ENCODE data around the gene TMTC1. TPM values are rescaled to one million over a fixed set of nuclear protein-coding genes. Genes with fewer than 3 reads are reported as not detected.
A peak's percentile ranks its signal among the peaks of the same experiment; 100 is the strongest.

Gene TMTC1
- total and polyA plus RNA-seq, 5 donors from 2014 or later, result not detected

GRCh38 chr12:29735604-29736003 is 48.1 kb downstream of the TMTC1 start:
- DNase-seq (no peak), ATAC-seq (ENCODE audit: low read depth in 2 of 2) (no peak)
- Mint-ChIP-seq H3K9me3 (peaks cover 0 to 2% (median 0%) of the 10 kb centered on the region in 7 donors), H3K27me3 (no peaks in the 10 kb centered on the region), H3K36me3 (no peaks in the 10 kb centered on the region), H3K27ac (no peak overlapping the region), H3K4me1 (no peaks in the 10 kb centered on the region), H3K4me3 (no peak overlapping the region)
- Histone ChIP-seq H3K9me3 (ENCODE audit: control insufficient read depth in 2 of 2, low read length in 2 of 2) (no peaks in the 10 kb centered on the region), H3K36me3 (ENCODE audit: control insufficient read depth, insufficient read depth, low read length) (no peaks in the 10 kb centered on the region), H3K4me3 (ENCODE audit: low read depth, low read length) (no peak overlapping the region), H3K27me3 (ENCODE audit: control insufficient read depth, insufficient read depth, low read length) (no peaks in the 10 kb centered on the region), H3K4me1 (ENCODE audit: control insufficient read depth, insufficient read depth, low read length, poor library complexity, severe bottlenecking) (no peaks in the 10 kb centered on the region), H3K27ac (ENCODE audit: insufficient read depth, low read length, poor library complexity, severe bottlenecking) (no peak overlapping the region)

DNA sequence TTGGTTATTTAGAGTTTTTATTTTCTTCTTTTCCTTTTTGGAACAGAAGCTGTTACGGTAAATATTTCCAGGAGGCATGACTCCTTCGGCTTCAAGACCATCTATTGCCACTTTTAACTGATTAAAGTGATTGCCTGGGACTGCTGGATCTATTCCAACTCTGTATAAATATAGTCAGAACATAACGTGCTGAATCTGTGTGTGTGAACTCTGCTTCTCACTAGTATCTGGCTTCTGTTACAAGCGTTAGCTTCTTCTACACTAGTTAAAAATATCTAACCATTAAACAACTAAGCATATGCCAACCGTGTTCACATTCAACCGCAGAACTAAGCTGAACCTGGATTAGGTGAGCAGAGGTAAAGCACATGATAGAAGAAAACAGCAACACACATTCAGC is 49.0 kb downstream of the TMTC1 start:
- Mint-ChIP-seq H3K4me3 (no peak overlapping the region), H3K4me1 (no peaks in the 10 kb centered on the region), H3K9me3 (peaks cover 0 to 2% (median 0%) of the 10 kb centered on the region in 7 donors), H3K27me3 (no peaks in the 10 kb centered on the region), H3K36me3 (no peaks in the 10 kb centered on the region), H3K27ac (no peak overlapping the region)
- Histone ChIP-seq H3K27me3 (ENCODE audit: control insufficient read depth, insufficient read depth, low read length) (no peaks in the 10 kb centered on the region), H3K9me3 (ENCODE audit: control insufficient read depth in 2 of 2, low read length in 2 of 2) (no peaks in the 10 kb centered on the region), H3K4me1 (ENCODE audit: control insufficient read depth, insufficient read depth, low read length, poor library complexity, severe bottlenecking) (no peaks in the 10 kb centered on the region), H3K27ac (ENCODE audit: insufficient read depth, low read length, poor library complexity, severe bottlenecking) (no peak overlapping the region), H3K4me3 (ENCODE audit: low read depth, low read length) (no peak overlapping the region), H3K36me3 (ENCODE audit: control insufficient read depth, insufficient read depth, low read length) (no peaks in the 10 kb centered on the region)
- DNase-seq (no peak), ATAC-seq (ENCODE audit: low read depth in 2 of 2) (no peak)

GRCh38 chr12:29734305-29734704 is 49.4 kb downstream of the TMTC1 start:
- no peaks in the 10 kb centered on the region for H3K36me3 ChIP-seq (ENCODE audit: control insufficient read depth, insufficient read depth, low read length)
- no peaks in the 10 kb centered on the region for H3K27me3 Mint-ChIP-seq
- no peaks in the 10 kb centered on the region for H3K4me1 Mint-ChIP-seq
- H3K27me3 ChIP-seq (ENCODE audit: control insufficient read depth, insufficient read depth, low read length), result no peaks in the 10 kb centered on the region
- H3K27ac ChIP-seq (ENCODE audit: insufficient read depth, low read length, poor library complexity, severe bottlenecking), result no peak overlapping the region
- no peak for DNase-seq
- H3K36me3 Mint-ChIP-seq, result no peaks in the 10 kb centered on the region
- no peak overlapping the region for H3K4me3 Mint-ChIP-seq
- H3K4me1 ChIP-seq (ENCODE audit: control insufficient read depth, insufficient read depth, low read length, poor library complexity, severe bottlenecking), result no peaks in the 10 kb centered on the region
- H3K27ac Mint-ChIP-seq, result no peak overlapping the region
- no peak for ATAC-seq (ENCODE audit: low read depth in 2 of 2)
- no peaks in the 10 kb centered on the region for H3K9me3 ChIP-seq (ENCODE audit: control insufficient read depth in 2 of 2, low read length in 2 of 2)
- no peak overlapping the region for H3K4me3 ChIP-seq (ENCODE audit: low read depth, low read length)
- peaks cover 0 to 2% (median 0%) of the 10 kb centered on the region in 7 donors for H3K9me3 Mint-ChIP-seq

DNA sequence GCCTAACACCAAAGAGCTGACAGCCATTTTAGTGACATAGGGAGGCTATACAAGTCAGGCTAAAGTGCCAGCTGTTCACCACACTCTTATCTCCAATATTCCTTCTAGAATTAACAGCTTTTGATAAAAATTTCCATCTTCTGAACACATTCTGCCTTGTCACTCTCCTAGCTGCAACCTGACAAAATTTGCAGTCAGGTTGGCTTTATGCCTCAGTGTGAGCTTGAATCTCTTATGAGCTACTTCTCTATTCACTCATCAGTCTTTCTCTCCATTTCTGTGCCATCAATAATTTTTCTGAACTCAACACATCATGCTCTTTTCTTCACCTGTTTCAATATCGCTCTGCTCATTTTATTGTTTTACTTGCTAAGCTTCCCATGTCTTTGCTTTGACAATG is 50.2 kb downstream of the TMTC1 start:
- no peak for DNase-seq
- no peak overlapping the region for H3K4me3 ChIP-seq (ENCODE audit: low read depth, low read length)
- no peaks in the 10 kb centered on the region for H3K27me3 ChIP-seq (ENCODE audit: control insufficient read depth, insufficient read depth, low read length)
- no peaks in the 10 kb centered on the region for H3K9me3 ChIP-seq (ENCODE audit: control insufficient read depth in 2 of 2, low read length in 2 of 2)
- Mint-ChIP-seq H3K27me3 (no peaks in the 10 kb centered on the region), H3K9me3 (no peaks in the 10 kb centered on the region), H3K36me3 (no peaks in the 10 kb centered on the region), H3K27ac (no peak overlapping the region), H3K4me1 (no peaks in the 10 kb centered on the region), H3K4me3 (no peak overlapping the region)
- no peaks in the 10 kb centered on the region for H3K36me3 ChIP-seq (ENCODE audit: control insufficient read depth, insufficient read depth, low read length)
- no peak overlapping the region for H3K27ac ChIP-seq (ENCODE audit: insufficient read depth, low read length, poor library complexity, severe bottlenecking)
- no peaks in the 10 kb centered on the region for H3K4me1 ChIP-seq (ENCODE audit: control insufficient read depth, insufficient read depth, low read length, poor library complexity, severe bottlenecking)
- no peak for ATAC-seq (ENCODE audit: low read depth in 2 of 2)

DNA sequence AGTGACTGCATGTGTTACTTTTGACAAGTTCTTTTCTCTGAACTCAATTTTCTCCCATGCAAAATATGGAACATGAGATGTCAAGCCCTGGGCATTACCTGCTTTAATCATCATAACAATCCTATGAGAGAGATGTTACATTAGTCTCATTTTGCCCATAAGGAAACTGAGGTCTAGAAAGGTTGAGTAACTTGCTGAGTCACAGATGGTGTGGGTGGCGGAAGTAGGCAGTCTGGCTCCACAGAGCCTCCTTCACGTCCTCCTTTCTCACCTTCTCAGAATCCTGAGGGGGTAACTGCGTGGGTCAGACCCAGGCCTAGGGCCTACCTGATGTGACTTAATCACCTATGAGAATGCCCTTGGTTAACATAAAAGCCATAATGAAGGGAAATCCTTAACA is 50.7 kb downstream of the TMTC1 start:
- no peaks in the 10 kb centered on the region for H3K27me3 ChIP-seq (ENCODE audit: control insufficient read depth, insufficient read depth, low read length)
- Mint-ChIP-seq H3K36me3 (no peaks in the 10 kb centered on the region), H3K27ac (no peak overlapping the region), H3K4me1 (no peaks in the 10 kb centered on the region), H3K9me3 (no peaks in the 10 kb centered on the region), H3K4me3 (no peak overlapping the region), H3K27me3 (no peaks in the 10 kb centered on the region)
- no peaks in the 10 kb centered on the region for H3K36me3 ChIP-seq (ENCODE audit: control insufficient read depth, insufficient read depth, low read length)
- no peak overlapping the region for H3K4me3 ChIP-seq (ENCODE audit: low read depth, low read length)
- H3K9me3 ChIP-seq (ENCODE audit: control insufficient read depth in 2 of 2, low read length in 2 of 2), result no peaks in the 10 kb centered on the region
- DNase-seq (peak in 1 of 3 donors; percentile 7), ATAC-seq (ENCODE audit: low read depth in 2 of 2) (no peak)
- H3K4me1 ChIP-seq (ENCODE audit: control insufficient read depth, insufficient read depth, low read length, poor library complexity, severe bottlenecking), result no peaks in the 10 kb centered on the region
- H3K27ac ChIP-seq (ENCODE audit: insufficient read depth, low read length, poor library complexity, severe bottlenecking), result no peak overlapping the region

GRCh38 chr12:29732593-29732992 is 51.1 kb downstream of the TMTC1 start:
- no peaks in the 10 kb centered on the region for H3K4me1 ChIP-seq (ENCODE audit: control insufficient read depth, insufficient read depth, low read length, poor library complexity, severe bottlenecking)
- no peaks in the 10 kb centered on the region for H3K27me3 ChIP-seq (ENCODE audit: control insufficient read depth, insufficient read depth, low read length)
- Mint-ChIP-seq H3K27me3 (no peaks in the 10 kb centered on the region), H3K27ac (no peak overlapping the region), H3K4me3 (no peak overlapping the region), H3K4me1 (no peaks in the 10 kb centered on the region), H3K36me3 (no peaks in the 10 kb centered on the region), H3K9me3 (no peaks in the 10 kb centered on the region)
- no peak overlapping the region for H3K4me3 ChIP-seq (ENCODE audit: low read depth, low read length)
- ATAC-seq (ENCODE audit: low read depth in 2 of 2) (no peak), DNase-seq (no peak)
- no peaks in the 10 kb centered on the region for H3K9me3 ChIP-seq (ENCODE audit: control insufficient read depth in 2 of 2, low read length in 2 of 2)
- no peaks in the 10 kb centered on the region for H3K36me3 ChIP-seq (ENCODE audit: control insufficient read depth, insufficient read depth, low read length)
- no peak overlapping the region for H3K27ac ChIP-seq (ENCODE audit: insufficient read depth, low read length, poor library complexity, severe bottlenecking)

DNA sequence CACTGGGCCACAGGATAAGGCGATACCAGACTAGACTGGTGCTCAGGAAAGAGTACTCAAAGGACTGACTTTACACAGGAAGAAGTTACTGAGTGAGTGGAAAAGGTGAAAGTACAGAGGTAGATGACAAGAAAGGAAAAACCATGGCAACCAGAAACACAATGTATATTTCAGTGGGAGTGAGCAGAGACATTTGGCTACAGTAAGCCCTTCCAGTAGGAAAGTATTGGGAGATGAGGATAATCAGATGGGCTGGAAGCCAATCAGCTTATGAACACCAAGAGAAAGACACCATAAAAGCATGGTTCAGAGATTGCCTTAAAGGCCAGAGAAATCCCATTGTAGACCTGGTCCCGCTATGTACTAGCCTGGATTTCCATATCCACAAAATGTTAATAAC is 51.6 kb downstream of the TMTC1 start:
- Histone ChIP-seq H3K4me3 (ENCODE audit: low read depth, low read length) (no peak overlapping the region), H3K36me3 (ENCODE audit: control insufficient read depth, insufficient read depth, low read length) (no peaks in the 10 kb centered on the region), H3K27ac (ENCODE audit: insufficient read depth, low read length, poor library complexity, severe bottlenecking) (no peak overlapping the region), H3K27me3 (ENCODE audit: control insufficient read depth, insufficient read depth, low read length) (no peaks in the 10 kb centered on the region), H3K9me3 (ENCODE audit: control insufficient read depth in 2 of 2, low read length in 2 of 2) (no peaks in the 10 kb centered on the region), H3K4me1 (ENCODE audit: control insufficient read depth, insufficient read depth, low read length, poor library complexity, severe bottlenecking) (no peaks in the 10 kb centered on the region)
- DNase-seq, result no peak
- Mint-ChIP-seq H3K27me3 (no peaks in the 10 kb centered on the region), H3K4me1 (no peaks in the 10 kb centered on the region), H3K4me3 (no peak overlapping the region), H3K27ac (no peak overlapping the region), H3K9me3 (no peaks in the 10 kb centered on the region), H3K36me3 (no peaks in the 10 kb centered on the region)
- ATAC-seq (ENCODE audit: low read depth in 2 of 2), result no peak

DNA sequence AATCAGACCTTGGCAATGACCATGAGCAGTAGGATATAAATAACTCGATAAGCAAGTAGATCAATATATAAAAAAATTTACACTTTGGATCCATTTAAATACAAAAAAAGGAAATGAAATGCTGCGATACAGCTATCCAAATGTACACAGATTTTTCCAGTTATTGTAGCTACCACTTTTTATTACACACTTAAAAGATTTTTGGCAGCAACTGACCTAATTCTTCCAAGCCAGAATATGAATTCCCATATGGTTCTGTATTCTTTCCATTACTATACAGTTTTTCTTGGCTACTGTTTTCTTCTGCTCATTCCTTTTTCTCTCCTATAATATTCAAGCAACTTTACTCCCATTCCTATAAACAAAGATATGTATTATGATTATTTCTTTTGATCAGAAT is 52.2 kb downstream of the TMTC1 start:
- no peaks in the 10 kb centered on the region for H3K27me3 ChIP-seq (ENCODE audit: control insufficient read depth, insufficient read depth, low read length)
- H3K9me3 ChIP-seq (ENCODE audit: control insufficient read depth in 2 of 2, low read length in 2 of 2), result no peaks in the 10 kb centered on the region
- no peaks in the 10 kb centered on the region for H3K36me3 ChIP-seq (ENCODE audit: control insufficient read depth, insufficient read depth, low read length)
- no peak overlapping the region for H3K27ac ChIP-seq (ENCODE audit: insufficient read depth, low read length, poor library complexity, severe bottlenecking)
- Mint-ChIP-seq H3K27ac (no peak overlapping the region), H3K36me3 (no peaks in the 10 kb centered on the region), H3K27me3 (no peaks in the 10 kb centered on the region), H3K4me3 (no peak overlapping the region), H3K9me3 (no peaks in the 10 kb centered on the region), H3K4me1 (no peaks in the 10 kb centered on the region)
- H3K4me3 ChIP-seq (ENCODE audit: low read depth, low read length), result no peak overlapping the region
- ATAC-seq (ENCODE audit: low read depth in 2 of 2), result no peak
- DNase-seq, result no peak
- H3K4me1 ChIP-seq (ENCODE audit: control insufficient read depth, insufficient read depth, low read length, poor library complexity, severe bottlenecking), result no peaks in the 10 kb centered on the region
